HG02973 (cell line): ENCODE results near the gene APBB2.

ENCODE experiments used
- ATAC-seq: cut with Tn5 transposase; IDR thresholded peaks from one replicate; pipeline ENCODE4 v1.9.1; 2021; ENCODE audit warnings: moderate library complexity; ENCODE audit not compliant: unreplicated experiment

APBB2 gene

DNA sequence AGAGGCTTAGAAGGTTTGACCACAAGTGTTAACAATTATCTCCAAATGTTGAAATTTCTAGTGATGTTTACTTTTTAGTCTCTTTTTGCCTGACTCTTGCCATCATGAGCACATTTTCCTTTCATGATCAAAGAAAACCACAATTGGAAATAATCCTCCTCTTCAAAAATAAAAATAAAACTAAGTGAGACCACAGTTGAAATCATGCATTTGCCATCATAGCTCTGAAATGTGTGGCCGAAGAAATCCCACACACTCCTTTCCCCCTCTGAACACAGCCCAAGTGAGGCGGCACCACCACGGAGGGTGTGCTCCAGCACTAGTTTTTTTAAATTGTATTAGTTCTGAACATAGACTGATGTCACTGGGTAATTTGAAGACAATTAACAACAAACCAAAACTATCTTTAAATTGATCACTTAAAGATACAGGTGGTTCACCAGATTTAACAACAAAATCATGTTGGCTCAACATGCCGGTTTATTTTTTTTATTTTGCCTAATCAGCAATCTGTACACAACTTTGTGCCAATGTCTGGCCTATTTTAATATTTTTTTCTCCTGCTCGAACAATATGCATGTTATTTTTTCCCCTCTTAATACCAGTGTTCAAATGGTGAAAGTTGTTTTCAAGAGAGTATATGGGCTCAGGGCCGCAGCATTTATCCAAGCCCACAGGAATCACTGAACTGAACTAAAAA lies 17.6 kb downstream of the APBB2 start:
- ATAC-seq, result no peak

GRCh38 chr4:41192136-41192535 lies 22.2 kb downstream of the APBB2 start:
- no peak for ATAC-seq

- ATAC-seq, result no peak
Observed at GRCh38 chr4:41189666-41190065, 24.7 kb downstream of the APBB2 start.

DNA sequence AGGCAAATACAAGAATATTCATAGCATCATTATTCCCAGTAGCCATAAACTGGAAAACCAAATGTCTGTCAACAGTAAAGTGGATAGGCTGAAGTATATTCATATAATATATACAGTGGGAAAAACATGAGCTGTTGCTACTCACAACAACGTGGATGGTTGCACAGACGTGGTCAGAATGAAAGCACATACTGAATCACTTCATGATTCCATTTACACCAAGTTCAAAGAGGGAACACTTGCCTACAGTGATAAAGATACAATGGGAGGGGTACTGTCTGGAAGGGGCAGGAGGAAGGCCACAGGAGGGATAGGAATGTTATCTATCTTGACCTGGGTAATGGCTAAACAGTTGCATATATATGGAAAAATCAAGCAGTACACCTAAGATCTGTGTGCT lies 25.3 kb downstream of the APBB2 start:
- ATAC-seq, result peak; percentile 55

GRCh38 chr4:41185614-41186592 lies 28.4 kb downstream of the APBB2 start:
- ATAC-seq, result no peak

GRCh38 chr4:41184009-41184408 lies 30.3 kb downstream of the APBB2 start:
- no peak for ATAC-seq

DNA sequence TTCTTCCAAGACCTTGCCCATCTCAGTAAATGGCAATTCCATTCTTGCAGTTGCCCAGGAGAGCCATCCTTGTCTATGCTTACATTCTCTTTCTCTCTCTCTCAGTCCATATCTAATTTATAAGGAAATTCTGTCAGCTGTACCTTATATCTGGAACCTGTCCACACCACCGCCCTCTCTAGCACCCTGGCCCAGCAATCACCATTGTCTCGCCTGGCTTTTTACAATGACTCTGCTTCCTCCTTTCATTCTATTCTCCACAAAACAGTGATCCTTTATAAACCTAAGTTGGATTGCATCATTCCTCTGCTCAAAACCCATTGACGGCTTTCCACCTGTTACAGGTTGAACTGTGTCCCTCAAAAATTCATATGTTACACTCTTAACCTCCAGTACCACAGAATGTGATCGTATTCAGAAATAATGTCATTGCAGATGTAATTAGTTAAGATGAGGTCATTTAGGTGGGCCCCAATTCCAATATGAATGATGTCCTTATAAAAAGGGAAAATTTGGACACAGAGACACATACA lies 31.3 kb downstream of the APBB2 start:
- no peak for ATAC-seq

DNA sequence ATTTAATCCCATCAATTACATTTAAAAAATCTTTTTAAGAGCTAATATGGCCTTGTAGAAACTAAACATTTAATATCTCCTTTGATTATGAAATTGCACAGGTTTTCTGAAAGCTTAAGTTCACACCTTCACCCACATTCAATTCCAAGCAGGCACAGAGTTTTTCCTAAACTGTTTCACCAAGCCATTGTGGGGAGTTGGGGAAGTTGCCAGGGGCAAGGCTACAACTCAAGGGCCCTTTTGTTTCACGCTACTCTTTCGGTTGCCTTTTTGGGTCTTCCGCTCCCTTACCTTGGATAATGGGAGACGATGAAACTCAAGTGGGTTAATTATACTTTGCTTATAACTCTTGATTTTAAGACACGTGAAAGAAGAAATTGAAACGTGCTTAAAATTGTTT lies 33.3 kb downstream of the APBB2 start:
- ATAC-seq, result no peak

GRCh38 chr4:41179498-41180195 lies 34.7 kb downstream of the APBB2 start:
- ATAC-seq, result no peak

GRCh38 chr4:41178372-41179370 lies 35.7 kb downstream of the APBB2 start:
- ATAC-seq, result no peak

DNA sequence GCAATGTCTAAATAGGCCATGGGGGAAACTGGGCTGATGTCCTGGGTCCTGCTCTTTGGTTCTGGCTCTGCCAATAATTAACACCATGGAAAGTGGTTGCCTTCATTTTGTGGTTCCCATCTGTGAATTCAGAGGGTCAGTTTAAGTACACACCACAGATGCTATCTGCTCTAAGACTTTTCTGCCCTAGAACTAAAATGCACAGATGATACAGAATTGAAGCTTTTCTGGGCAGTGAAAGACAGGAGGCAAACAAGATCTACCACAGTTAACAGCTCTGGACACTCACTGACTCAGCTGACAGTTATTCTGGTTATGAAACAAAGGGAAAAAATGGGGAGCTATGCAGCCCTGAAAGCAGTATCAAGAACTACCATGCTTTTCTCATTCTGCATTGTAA lies 37.3 kb downstream of the APBB2 start:
- ATAC-seq, result no peak

DNA sequence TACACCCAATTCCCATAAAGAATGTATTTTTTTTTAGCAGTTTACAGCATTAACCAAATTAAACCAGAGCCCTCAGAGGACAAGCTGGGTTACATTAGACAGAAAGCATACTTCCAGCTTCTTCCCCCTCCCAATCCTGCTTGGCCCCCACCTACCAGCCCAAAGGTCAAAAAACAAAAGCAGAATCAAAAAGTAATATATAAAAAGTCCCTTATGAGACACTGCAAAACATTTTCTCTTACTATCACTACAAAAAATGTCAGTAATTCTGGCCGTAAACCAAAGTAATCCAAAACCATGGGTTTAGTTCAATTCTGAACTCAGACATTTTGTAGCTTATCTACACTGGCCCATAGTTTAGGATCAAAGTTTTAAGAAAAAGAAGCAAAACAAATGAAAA lies 38.0 kb downstream of the APBB2 start:
- no peak for ATAC-seq

GRCh38 chr4:41175794-41176193 lies 38.5 kb downstream of the APBB2 start:
- ATAC-seq, result no peak

- ATAC-seq, result no peak
Observed at GRCh38 chr4:41174444-41174843, 39.9 kb downstream of the APBB2 start.

GRCh38 chr4:41172786-41173185 lies 41.6 kb downstream of the APBB2 start:
- ATAC-seq, result no peak

GRCh38 chr4:41169256-41169800 lies 45.0 kb downstream of the APBB2 start:
- no peak for ATAC-seq

DNA sequence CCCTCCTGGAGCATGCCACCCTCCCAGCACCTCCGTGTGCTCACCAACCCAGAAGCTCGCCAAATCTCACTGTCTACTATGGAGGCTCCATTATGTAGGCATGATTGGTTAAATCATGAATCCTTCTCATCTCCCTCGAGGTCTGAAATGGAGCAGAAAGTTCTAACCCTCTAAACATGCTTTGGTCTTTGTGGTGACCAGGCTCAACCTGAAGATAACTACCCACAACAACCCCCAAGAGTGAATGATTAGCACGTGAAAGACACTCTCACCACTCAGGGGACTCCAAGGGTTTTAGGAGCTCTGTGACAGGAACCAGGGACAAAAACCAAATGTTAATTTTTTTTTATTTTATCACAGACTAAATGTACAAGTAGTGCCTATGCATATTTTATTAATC lies 47.2 kb downstream of the APBB2 start:
- ATAC-seq, result no peak

GRCh38 chr4:41164405-41164804 lies 49.9 kb downstream of the APBB2 start:
- no peak for ATAC-seq

DNA sequence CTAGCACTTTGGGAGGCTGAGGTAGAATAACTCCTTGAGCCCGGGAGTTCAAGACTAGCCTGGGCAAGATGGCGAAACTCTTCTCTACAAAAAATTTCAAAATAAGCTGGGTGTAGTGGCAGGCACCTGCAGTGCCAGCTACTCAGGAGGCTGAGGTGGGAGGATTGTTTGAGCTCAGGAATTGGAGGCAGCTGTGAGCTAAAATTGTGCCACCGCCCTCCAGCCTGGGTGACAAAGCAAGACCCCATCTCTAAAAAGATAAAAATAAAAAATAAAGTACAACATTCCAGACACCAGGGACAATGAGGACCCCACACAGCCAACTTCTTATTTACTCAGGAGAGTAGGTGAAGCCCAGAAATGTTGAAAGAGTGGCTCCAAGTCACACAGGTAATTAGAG lies 53.0 kb downstream of the APBB2 start:
- ATAC-seq, result no peak

DNA sequence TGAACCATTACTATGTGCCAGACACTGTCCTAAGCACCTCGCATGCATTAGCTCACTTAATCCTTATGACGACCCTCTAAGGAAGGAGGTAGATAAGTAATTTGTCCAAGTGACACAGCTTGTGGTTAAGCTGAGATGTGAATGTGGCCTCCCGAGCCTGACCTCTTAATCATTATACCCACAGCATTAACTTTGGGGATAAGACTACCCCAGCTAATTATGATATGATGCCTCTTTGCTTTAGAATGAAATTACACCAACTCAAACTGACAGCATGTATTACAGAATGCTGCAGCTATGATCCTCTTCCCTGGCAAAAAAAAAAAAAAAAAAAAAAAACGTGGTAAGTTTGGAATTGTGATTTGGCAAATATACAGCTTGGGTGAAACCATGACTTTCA lies 53.5 kb downstream of the APBB2 start:
- ATAC-seq, result no peak
